Body of pancreas (tissue), 4 donors: ENCODE results near the gene GALNT9.

Experiments
- POLR2A ChIP-seq, 3 donors: fragments of 450-650 bp; IDR thresholded peaks; one replicate each; pipeline ENCODE4 v1.6.1; 2016; ENCODE audit warnings: antibody characterized with exemption in 3 of 3, mild to moderate bottlenecking in 2 of 3
- TF ChIP-seq, protein P1 (sequence below), 7 experiments: fragments of 450-650 bp in 4 of 7; fragments of 200-600 bp in 3 of 7; sonication (generic) in 3 of 7; IDR thresholded peaks; one replicate each; pipeline ENCODE4 v1.5.1; 2016 to 2019; ENCODE audit warnings: antibody characterized with exemption in 7 of 7

DNA sequence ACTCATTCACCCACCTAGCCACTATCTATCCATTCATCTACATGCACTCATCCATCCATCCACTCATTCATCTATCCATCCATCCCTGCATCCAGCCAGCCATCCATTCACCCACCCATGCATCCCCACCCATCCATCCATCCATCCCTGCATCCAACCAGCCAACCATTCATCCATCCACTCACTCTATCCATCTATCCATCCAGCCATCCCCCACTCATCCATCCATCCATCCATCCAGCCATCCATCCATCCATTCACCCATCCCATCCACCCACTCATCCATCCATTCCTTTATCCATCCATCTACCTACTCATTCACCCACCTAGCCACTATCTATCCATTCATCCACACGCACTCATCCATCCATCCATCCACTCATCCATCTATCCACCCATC is 112.0 kb downstream of the GALNT9 start:
- TF ChIP-seq, protein P1, sequence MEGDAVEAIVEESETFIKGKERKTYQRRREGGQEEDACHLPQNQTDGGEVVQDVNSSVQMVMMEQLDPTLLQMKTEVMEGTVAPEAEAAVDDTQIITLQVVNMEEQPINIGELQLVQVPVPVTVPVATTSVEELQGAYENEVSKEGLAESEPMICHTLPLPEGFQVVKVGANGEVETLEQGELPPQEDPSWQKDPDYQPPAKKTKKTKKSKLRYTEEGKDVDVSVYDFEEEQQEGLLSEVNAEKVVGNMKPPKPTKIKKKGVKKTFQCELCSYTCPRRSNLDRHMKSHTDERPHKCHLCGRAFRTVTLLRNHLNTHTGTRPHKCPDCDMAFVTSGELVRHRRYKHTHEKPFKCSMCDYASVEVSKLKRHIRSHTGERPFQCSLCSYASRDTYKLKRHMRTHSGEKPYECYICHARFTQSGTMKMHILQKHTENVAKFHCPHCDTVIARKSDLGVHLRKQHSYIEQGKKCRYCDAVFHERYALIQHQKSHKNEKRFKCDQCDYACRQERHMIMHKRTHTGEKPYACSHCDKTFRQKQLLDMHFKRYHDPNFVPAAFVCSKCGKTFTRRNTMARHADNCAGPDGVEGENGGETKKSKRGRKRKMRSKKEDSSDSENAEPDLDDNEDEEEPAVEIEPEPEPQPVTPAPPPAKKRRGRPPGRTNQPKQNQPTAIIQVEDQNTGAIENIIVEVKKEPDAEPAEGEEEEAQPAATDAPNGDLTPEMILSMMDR (IDR thresholded peaks at IDR 0.05), result no peak
- no peak for TF ChIP-seq POLR2A (IDR thresholded peaks at IDR 0.05)
